NCI-H446 (cell line): ENCODE measurements around the gene DSCAM.
A peak's percentile ranks its signal among the peaks of the same experiment; 100 is the strongest.
"Not testable (repeated sequence)": the region's sequence is repeated elsewhere in the genome, so short reads cannot be mapped to it uniquely, and the experiment has no call there.

Experiments used
- DNase-seq, 2 experiments: peaks; one replicate each; lab custom pipeline; 2025; lab: John Stamatoyannopoulos, UW

Gene DSCAM

GRCh38 chr21:40320718-40321117 is 526.2 kb downstream of the DSCAM start:
- not testable (repeated sequence) for DNase-seq

GRCh38 chr21:40318371-40318770 is 528.6 kb downstream of the DSCAM start:
- DNase-seq: no peak

GRCh38 chr21:40316104-40316503 is 530.9 kb downstream of the DSCAM start:
- DNase-seq: no peak

DNA sequence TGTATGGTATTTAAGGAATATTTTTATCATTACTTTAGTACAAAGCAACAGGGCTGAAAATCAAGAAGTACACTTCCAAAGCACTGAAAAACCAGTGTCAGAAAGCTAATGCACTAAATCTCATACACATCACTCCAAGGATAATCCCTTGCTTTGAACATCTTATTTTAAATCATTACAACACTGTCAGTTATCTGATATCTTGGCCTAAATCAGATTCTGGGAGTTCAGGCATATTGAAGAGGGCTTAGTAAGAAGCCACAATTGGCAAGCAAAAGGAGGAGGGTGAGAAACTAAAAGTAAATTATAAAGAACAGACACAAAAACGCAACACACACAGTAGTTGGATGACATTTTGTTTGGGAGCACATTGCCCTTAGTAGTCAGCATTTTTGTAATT is 531.3 kb downstream of the DSCAM start:
- no peak for DNase-seq

DNA sequence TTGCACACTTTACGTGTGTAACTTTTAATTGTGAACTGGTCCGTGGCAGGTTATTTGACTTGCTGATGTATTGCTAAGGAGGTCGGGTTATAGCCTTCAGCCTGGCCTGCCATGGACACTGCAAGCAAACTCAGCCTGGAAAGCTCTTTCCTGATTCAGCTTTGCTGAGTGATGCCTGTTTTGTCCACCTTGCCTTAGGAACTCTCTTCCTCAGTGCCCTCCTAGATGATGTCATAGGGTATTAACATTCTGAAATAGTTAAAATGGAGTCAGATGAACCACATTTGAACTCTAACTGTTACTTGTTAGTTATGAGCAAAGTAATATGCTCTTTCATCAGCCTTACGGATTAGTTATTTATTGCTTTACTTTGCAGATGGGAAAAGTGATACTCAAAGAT is 533.7 kb downstream of the DSCAM start:
- DNase-seq: no peak

GRCh38 chr21:40300300-40300699 is 546.7 kb downstream of the DSCAM start:
- DNase-seq: no peak

DNA sequence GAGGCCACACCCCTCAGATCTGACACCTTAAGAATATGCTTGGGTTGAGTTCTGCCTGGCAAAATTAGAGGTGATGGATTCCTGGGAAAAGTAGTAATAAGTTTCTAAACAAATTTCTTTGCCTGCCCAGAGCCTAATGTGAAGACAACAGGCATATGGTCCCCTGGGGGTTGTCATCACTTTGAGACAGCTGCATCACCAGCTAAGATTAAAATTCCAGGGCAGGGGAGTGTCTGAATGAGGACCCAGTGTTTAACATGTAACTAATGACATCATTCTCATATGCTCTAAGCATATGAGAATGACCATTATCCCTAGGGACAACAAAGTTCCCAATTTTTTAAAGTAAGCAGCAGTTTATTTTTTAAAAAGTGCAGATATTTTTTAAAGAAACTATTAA is 547.5 kb downstream of the DSCAM start:
- DNase-seq: no peak

DNA sequence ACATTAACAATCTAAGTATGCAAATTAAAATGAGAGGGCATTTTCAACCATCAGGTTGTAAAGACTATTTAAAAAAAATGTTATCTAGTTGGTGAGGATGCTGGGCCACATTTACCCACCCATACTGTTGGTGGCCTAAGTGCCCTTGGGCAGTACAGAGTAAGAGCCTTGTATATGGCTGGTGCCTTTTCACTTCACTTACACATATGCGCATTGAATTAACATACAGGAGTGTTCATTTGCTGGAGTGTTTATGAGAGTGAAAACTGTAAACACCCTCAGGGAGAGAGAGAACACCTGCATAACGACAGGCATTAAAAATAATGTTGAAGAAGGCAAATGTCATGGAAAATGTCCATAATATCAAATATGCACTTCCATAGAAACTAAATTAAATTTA is 552.6 kb downstream of the DSCAM start:
- no peak for DNase-seq

GRCh38 chr21:40291560-40291959 is 555.4 kb downstream of the DSCAM start:
- DNase-seq: no peak

DNA sequence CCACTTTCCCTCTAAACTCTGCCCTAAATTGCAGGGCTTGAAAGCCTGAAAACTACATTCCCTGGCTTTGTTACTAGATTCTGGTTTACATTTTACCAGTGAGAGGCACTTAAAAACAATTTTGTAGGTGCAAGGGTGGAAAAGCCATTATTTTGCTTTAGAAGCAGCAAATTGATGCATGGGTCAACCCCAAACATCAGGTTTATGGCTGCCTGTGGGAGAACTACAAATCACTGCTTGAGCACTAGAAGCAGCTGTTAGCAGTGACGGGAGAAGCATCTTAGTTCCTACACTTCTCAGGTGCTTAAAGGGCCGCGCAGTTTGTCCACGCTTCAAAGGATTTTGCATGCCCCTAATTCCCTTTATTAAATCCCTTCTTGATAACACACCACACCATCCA is 562.5 kb downstream of the DSCAM start:
- DNase-seq: no peak

- no peak for DNase-seq
Observed at GRCh38 chr21:40282912-40283886, 563.8 kb downstream of the DSCAM start.

DNA sequence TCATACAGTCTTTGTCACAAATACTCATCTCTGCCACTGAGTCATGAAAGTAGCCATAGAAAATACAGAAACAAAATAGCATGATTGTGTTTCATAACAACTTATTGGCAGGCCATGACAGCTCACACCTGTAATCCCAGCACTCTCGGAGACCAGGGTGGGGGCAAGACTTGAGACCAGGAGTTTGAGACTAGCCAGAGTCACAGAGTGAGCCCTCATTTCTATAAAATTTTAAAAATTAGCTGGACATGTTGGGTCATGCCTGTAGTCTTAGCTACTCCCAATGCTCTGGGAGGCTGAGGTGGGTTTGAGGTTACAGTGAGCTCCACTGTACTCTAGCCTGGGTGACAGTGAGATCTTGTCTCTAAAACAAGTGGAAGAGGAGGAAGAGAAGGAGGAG is 568.6 kb downstream of the DSCAM start:
- DNase-seq: no peak

- DNase-seq: no peak
Observed at GRCh38 chr21:40276001-40276400, 571.0 kb downstream of the DSCAM start.

DNA sequence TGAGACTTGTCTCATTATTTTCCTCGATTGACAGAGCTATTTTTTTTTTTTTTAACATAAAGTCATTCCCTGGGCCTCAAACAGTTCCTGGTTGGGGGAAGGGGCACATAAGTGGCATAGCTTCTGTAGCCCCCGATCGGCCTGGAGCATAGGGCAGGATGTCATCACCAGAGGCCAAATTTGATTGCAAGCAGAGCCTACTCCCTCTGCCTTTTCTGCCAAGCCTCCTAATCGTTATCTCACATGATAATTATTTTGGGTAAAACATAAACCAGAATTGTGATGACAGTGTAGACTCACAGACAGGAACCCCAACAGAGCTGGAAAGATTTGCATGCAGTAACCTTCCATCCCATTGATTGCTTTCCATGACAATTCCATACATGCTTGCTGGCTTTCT is 574.9 kb downstream of the DSCAM start:
- no peak for DNase-seq

DNA sequence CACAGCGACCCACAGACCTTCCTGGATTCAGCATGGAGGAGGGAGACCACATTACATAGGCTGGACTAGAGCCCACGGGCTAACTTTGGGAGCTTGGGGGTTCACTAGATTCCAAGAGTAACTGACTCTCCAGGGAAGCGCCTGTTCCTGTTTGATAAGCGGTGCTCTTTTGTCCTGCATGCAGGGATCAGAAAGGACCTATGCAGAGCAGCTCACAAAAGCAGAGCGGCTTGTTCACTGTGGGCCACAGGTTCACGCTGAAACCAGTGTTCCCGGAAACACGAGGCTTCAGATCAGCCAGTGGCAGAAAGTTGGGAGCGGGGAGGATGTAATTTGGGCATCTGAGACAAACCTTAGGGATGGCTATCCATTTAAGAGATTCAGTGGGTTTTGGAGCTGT is 575.8 kb downstream of the DSCAM start:
- DNase-seq: no peak

DNA sequence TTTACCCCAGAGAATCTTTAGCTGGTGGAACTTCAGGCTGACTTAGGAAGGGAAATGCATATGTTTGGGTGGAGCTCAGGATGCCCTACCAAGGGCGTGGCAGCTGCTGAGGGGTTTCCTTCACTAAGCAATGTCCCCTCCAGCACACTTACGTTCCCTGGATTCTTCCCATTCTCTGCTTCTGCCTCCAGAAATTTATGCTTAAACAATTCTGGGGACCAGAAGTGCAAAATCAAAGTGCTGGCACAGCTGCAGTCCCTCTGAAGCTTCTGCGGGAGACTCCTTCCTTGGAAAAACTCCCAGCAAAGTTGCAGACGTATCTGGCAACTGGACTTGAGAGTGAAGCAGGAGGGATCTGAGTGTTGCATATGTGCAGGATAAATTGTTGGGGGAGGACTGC is 576.9 kb downstream of the DSCAM start:
- DNase-seq: no peak

GRCh38 chr21:40269239-40269638 is 577.7 kb downstream of the DSCAM start:
- DNase-seq: no peak

DNA sequence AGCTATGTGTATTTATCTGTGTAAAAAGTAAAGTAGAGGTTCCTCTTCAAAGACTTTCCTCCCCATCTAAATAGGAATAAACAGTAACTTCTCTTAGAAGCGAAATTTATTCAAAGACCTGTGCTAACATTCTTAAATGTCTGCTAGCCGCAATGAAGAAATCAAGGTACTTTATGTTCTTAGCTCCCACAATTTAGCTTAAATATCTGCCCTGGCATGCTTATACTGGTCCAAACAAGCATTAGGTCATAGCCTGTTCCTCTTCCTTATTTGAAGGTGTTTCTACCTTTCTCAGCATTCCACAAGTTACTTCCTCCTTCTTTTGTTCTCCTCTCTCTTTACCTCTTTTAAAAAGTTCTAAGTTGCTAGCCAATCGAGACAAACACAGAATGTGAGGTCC is 588.5 kb downstream of the DSCAM start:
- not testable (repeated sequence) for DNase-seq

DNA sequence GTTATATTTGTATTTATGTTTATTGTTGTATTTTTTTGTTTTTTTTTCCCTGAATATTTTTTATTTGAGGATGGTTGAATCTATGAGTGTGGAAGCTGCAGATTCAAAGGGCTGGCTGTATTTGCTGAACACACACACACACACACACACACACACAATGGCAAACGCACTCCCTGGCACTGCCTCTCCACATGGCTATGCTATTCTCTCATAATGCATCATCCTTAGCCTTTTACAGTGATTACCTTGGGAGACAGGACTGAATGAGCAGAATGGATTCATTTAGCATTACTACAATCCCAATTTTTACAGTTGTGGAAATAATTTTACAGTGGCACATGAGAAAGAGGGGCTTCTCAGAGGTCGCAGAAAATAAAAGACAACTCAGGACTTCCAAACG is 589.6 kb downstream of the DSCAM start:
- DNase-seq: no peak

- no peak for DNase-seq
Observed at GRCh38 chr21:40255518-40256444, 591.2 kb downstream of the DSCAM start.

DNA sequence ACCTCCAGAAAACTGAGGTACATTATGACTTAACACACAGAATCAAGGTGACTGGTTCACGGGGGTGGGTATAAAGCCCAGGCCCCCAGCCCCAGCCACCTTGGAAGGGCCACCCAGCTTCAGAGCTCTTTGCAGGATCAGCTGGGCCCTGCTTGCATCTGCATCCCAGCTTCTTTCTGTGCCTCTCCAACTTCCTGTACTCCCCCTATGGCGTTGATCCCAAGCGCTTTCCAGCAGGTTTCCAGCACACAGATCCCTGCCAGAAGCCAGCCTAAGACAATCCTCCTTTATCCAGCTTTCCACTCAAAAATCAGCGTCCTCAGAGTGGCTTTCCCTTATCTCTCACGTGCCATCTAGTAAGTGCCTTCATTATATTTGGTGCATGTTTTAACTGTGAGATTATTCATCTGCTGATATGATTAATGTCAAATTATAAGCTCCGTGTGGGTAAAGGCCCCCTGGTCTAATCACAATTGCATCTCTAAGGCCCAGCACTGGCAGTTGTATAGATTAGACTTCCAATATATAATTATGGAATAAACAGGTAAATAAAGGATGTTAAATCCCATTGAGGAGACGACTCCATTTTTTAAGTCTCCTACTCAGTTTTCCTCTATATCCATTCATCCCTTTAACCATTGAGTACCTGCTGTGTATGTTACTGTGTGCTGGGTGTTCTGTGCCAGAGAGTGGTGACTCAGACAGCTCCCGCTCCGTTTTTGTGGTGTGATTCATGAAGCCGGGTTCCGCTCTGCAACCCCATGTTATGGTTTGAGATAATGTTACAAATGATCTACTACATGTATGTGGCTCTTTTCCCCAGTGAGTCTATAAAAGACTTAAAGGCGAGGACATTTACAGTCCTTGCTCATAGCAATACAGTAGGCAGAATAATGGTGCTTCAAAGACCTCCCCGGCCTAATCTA is 592.2 kb downstream of the DSCAM start:
- peak in 1 of 2 experiments; percentile 14 for DNase-seq

DNA sequence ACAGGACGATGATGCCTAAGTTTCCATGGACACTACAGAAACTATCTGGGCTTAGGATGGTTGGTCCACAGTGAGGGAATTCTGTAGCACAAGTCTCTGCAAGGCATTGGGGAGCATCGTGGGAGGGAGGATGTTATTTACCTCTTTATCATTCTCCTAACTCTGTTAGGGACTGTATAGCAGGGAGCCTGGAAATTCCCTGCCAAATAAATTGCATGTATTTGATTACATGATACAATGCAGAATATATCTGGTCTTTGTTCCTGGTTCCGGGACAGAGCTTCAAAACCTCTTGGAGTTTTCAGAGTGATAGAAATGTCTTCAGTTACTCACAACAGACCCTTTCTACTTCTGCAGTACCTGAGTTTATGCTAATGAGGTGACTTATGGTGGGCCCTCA is 593.8 kb downstream of the DSCAM start:
- no peak for DNase-seq
